ENCODE data around the gene SYT6. TPM values are rescaled to one million over a fixed set of nuclear protein-coding genes. Genes with fewer than 3 reads are reported as not detected.

Gene SYT6
- total RNA-seq, 2 experiments from 2014 or later: not detected

DNA sequence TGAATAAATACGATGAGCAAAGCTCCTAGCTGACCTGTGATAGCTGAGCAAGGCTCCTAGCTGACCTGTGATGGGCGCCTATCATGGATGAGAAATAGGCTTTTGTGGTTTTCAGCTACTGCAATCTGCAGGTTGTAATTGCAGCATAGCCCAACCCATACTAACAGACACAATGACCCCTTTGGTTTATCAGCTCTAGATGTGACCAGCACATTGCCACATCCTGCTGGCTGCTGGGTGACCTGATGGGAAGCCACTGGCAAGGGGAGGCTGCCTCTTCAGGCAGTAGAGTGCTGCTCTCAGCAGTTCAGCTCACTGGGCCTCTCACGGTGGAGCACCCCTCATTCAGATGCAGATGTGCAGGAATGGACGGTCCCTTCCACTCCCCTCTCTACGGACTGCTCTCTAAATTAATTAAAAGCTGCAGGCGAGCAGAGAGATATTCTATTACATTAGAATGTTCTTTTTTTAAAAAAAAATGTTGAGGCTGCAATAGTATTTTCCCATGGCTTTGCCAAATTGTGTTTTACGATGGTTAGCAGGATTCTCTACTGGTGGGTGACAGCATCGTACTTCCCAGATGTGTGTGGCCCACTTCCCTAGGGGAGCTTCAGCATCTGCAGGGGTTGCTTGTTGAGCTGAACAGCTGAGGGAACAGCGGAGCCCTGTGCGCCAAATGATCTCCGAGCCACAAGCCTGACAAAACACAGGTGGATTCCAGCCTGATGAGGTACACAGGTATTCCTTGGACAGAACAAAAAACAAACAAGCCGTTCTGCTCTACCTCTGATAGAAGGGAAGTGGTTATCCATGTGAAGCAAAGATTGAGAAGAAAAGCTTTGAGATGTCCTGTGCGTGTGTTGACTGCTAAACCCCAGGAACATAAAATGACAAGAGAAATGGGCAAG lies 65.0 kb downstream of the SYT6 start:
- Histone ChIP-seq H3K79me2 (ENCODE audit: insufficient read depth, low read depth, low read length) (no peaks in the 10 kb centered on the region), H4K20me1 (ENCODE audit: insufficient read depth, low read length) (no peaks in the 10 kb centered on the region), H3K4me3 (ENCODE audit: low read depth, low read length, poor library complexity, severe bottlenecking) (no peak overlapping the region), H3K4me1 (ENCODE audit: insufficient read depth, low read length, poor library complexity, severe bottlenecking) (no peaks in the 10 kb centered on the region), H3K4me2 (ENCODE audit: low read length) (no peak overlapping the region), H3K9me2 (ENCODE audit: insufficient read depth, low read length) (no peaks in the 10 kb centered on the region), H3K9me3 (ENCODE audit: low read length) (no peaks in the 10 kb centered on the region), H2AFZ (ENCODE audit: low read length) (no peak overlapping the region), H3K27ac (ENCODE audit: low read depth, low read length, poor library complexity, severe bottlenecking) (no peak overlapping the region), H3K36me3 (ENCODE audit: insufficient read depth, low read length) (no peaks in the 10 kb centered on the region)
- intact Hi-C loops (cut with micrococcal nuclease; ENCODE audit: unreplicated experiment): no loop called here
- BruUV-seq (replicated peaks): no TSS peak
- TF ChIP-seq, protein P1, sequence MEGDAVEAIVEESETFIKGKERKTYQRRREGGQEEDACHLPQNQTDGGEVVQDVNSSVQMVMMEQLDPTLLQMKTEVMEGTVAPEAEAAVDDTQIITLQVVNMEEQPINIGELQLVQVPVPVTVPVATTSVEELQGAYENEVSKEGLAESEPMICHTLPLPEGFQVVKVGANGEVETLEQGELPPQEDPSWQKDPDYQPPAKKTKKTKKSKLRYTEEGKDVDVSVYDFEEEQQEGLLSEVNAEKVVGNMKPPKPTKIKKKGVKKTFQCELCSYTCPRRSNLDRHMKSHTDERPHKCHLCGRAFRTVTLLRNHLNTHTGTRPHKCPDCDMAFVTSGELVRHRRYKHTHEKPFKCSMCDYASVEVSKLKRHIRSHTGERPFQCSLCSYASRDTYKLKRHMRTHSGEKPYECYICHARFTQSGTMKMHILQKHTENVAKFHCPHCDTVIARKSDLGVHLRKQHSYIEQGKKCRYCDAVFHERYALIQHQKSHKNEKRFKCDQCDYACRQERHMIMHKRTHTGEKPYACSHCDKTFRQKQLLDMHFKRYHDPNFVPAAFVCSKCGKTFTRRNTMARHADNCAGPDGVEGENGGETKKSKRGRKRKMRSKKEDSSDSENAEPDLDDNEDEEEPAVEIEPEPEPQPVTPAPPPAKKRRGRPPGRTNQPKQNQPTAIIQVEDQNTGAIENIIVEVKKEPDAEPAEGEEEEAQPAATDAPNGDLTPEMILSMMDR (conservative IDR thresholded peaks at IDR 0.05; ENCODE audit: low read length): no peak
- TF ChIP-seq EZH2phosphoT487 (IDR thresholded peaks at IDR 0.05; ENCODE audit: borderline replicate concordance, low read depth, low read length): no peak
- ChIA-PET CTCF (ENCODE audit: unreplicated experiment) (no interaction called here), POLR2A (interaction anchor here (0.8 kb wide), 1 partner anchor 9 kb away, joined by 3 read pairs; no protein-coding TSS in a partner anchor)
- DNase-seq (ENCODE audit: low spot score): no peak

DNA sequence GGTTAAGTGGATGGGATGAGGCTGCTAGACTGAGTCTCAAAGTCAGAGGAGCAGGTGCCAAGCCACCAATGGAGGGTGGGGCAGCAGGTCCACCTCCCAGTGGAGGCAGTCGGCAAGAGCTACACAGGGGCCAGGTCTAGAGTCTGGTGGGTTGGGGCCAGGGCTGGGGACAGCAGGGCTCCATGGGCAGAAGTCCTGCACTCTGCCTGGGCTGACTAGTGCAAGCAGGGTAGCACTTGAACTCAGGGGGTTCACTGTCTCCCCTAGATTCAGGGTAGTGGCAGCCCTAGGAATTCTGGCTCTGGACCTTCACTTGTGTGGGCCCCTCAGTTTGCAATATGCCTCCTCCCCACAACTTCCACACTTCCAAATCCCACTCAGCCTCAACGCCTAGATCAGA lies 66.2 kb downstream of the SYT6 start:
- no peaks in the 10 kb centered on the region for H3K79me2 ChIP-seq (ENCODE audit: insufficient read depth, low read depth, low read length)
- H2AFZ ChIP-seq (ENCODE audit: low read length): no peak overlapping the region
- H3K4me1 ChIP-seq (ENCODE audit: insufficient read depth, low read length, poor library complexity, severe bottlenecking): no peaks in the 10 kb centered on the region
- ChIA-PET CTCF (ENCODE audit: unreplicated experiment) (no interaction called here), POLR2A (no interaction called here)
- H3K9me3 ChIP-seq (ENCODE audit: low read length): no peaks in the 10 kb centered on the region
- no peaks in the 10 kb centered on the region for H3K36me3 ChIP-seq (ENCODE audit: insufficient read depth, low read length)
- DNase-seq (ENCODE audit: low spot score): no peak
- H3K4me3 ChIP-seq (ENCODE audit: low read depth, low read length, poor library complexity, severe bottlenecking): no peak overlapping the region
- TF ChIP-seq, protein P1 (conservative IDR thresholded peaks at IDR 0.05; ENCODE audit: low read length): no peak
- no peak for TF ChIP-seq EZH2phosphoT487 (IDR thresholded peaks at IDR 0.05; ENCODE audit: borderline replicate concordance, low read depth, low read length)
- intact Hi-C loops (cut with micrococcal nuclease; ENCODE audit: unreplicated experiment): no loop called here
- no peaks in the 10 kb centered on the region for H4K20me1 ChIP-seq (ENCODE audit: insufficient read depth, low read length)
- no peaks in the 10 kb centered on the region for H3K9me2 ChIP-seq (ENCODE audit: insufficient read depth, low read length)
- no peak overlapping the region for H3K4me2 ChIP-seq (ENCODE audit: low read length)
- no peak overlapping the region for H3K27ac ChIP-seq (ENCODE audit: low read depth, low read length, poor library complexity, severe bottlenecking)
- no TSS peak for BruUV-seq (replicated peaks)

All from OCI-LY7 (cell line).